ENCODE data around the gene ZSCAN2. TPM values are rescaled to one million over a fixed set of nuclear protein-coding genes. Genes with fewer than 3 reads are reported as not detected.

Gene ZSCAN2
- polyA plus RNA-seq, 2 donors, result 0.71 to 0.81 TPM

DNA sequence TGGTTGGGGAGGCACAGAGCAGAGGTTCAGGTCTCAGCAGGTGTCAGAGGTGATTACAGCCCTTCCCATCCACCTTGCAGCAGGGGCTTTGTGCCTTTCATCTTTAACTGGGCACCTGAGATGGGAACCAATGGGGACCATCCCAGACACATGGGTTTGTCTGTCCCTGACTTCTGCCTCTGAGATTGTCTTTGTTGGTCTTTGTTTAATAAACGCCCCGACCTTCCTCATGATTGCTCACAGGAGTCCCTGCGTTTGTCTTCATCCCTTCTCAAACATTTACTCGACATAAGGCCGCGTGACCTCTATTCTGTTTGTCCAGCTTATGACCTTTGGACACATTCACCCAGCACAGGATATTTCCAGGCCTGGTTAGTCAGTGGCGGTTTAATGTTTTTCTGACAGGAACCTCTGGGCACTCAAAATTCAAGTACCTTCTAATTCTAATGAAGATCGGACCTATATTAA lies 5.9 kb downstream of the ZSCAN2 start:
- peaks cover 0 to 6% of the 10 kb centered on the region in 2 donors for H3K4me1 ChIP-seq (ENCODE audit: control insufficient read depth in 2 of 2, insufficient read depth in 2 of 2, low read length in 1 of 2)

DNA sequence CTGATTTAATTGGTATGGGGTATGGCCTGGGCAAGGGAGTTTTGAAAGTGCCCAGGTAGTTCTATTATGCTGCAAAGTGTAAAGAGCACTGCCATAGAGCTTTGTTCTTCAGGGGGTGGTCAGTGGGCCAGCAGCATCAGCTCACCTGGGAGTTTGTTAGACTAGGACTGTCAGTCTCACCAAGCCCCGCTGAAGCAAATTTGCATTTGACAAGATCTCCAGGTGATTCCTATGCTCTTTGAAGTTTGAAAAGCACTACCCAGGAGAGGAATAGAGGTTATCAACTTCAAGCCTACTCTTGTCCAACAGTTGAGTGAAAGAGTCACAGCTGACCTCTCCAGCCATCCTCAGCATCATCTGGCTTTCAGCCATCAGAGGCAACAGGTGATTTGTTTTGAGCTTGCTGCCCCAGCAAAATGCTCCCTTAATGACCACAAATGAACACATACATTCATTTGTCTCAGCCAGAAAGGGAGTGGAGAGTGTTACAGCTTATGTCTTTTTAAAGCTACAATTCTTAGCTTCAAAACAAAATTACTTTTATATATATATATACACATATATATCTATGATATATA lies 8.0 kb downstream of the ZSCAN2 start:
- WGBS, 2 donors, result 65 to 68% methylated on average over 1 of the region's 1 CpG
- Histone ChIP-seq H3K27ac (ENCODE audit: low read depth in 2 of 2, low read length in 1 of 2) (no peak overlapping the region), H3K27me3 (ENCODE audit: control insufficient read depth in 1 of 2, insufficient read depth in 2 of 2, low read length in 2 of 2) (no peaks in the 10 kb centered on the region), H3K36me3 (ENCODE audit: control insufficient read depth in 2 of 2, insufficient read depth in 2 of 2, low read length in 1 of 2) (peaks cover 2 to 4% of the 10 kb centered on the region in 2 donors), H3K4me1 (ENCODE audit: control insufficient read depth in 2 of 2, insufficient read depth in 2 of 2, low read length in 1 of 2) (peaks cover 0 to 4% of the 10 kb centered on the region in 2 donors), H3K4me3 (ENCODE audit: low read depth in 1 of 2, low read length in 2 of 2) (no peak overlapping the region), H3K9me3 (ENCODE audit: control insufficient read depth in 2 of 2, insufficient read depth in 1 of 2, low read depth in 1 of 2, low read length in 1 of 2) (no peaks in the 10 kb centered on the region)

More for the DNA sequence above, 5.9 kb downstream of the ZSCAN2 start:
- peaks cover 2 to 5% of the 10 kb centered on the region in 2 donors for H3K36me3 ChIP-seq (ENCODE audit: control insufficient read depth in 2 of 2, insufficient read depth in 2 of 2, low read length in 1 of 2)
- no peak overlapping the region for H3K27ac ChIP-seq (ENCODE audit: low read depth in 2 of 2, low read length in 1 of 2)
- H3K9me3 ChIP-seq (ENCODE audit: control insufficient read depth in 2 of 2, insufficient read depth in 1 of 2, low read depth in 1 of 2, low read length in 1 of 2), result no peaks in the 10 kb centered on the region
- 74 to 83% methylated on average over 8 of the region's 8 CpGs for WGBS, 2 donors
- no peak overlapping the region for H3K4me3 ChIP-seq (ENCODE audit: low read depth in 1 of 2, low read length in 2 of 2)
- H3K27me3 ChIP-seq (ENCODE audit: control insufficient read depth in 1 of 2, insufficient read depth in 2 of 2, low read length in 2 of 2), result no peaks in the 10 kb centered on the region

DNA sequence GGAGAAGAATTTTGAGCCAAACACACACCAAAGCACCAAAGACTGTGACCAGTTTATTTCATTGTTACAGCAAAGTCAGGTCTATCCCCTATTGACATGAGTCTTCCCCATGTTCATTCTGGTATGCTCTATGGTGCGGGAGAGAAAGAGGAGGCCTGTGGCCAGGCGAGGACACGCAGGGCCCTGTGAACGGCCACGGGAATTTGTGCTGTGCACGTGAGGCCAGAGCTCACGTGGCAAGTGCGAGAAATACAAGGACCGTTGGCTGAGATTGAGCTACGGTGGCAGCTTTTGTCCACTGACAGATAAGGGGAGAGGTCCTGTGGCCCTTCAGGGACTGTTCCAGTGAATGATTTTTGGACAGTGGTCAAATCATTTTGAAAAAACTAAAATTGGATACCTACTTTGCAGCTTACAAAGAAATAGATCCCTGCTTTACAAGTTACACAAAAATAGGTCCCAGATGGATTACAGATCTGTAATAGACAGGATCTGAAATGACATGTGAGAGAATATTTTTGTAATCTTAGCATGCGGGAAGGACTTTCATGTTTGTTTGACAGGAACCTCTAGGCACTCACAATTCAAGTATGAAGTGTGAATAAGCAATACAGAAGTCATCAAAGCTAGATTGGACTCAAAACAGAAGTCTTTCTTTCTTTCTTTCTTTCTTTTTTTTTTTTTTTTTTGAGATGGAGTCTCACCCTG lies 9.2 kb downstream of the ZSCAN2 start:
- no peaks in the 10 kb centered on the region for H3K36me3 ChIP-seq (ENCODE audit: control insufficient read depth in 2 of 2, insufficient read depth in 2 of 2, low read length in 1 of 2)
- no peaks in the 10 kb centered on the region for H3K9me3 ChIP-seq (ENCODE audit: control insufficient read depth in 2 of 2, insufficient read depth in 1 of 2, low read depth in 1 of 2, low read length in 1 of 2)
- peaks cover 0 to 4% of the 10 kb centered on the region in 2 donors for H3K4me1 ChIP-seq (ENCODE audit: control insufficient read depth in 2 of 2, insufficient read depth in 2 of 2, low read length in 1 of 2)
- H3K27ac ChIP-seq (ENCODE audit: low read depth in 2 of 2, low read length in 1 of 2), result no peak overlapping the region
- no peak overlapping the region for H3K4me3 ChIP-seq (ENCODE audit: low read depth in 1 of 2, low read length in 2 of 2)
- 76 to 91% methylated on average over 11 of the region's 11 CpGs for WGBS, 2 donors
- no peaks in the 10 kb centered on the region for H3K27me3 ChIP-seq (ENCODE audit: control insufficient read depth in 1 of 2, insufficient read depth in 2 of 2, low read length in 2 of 2)

DNA sequence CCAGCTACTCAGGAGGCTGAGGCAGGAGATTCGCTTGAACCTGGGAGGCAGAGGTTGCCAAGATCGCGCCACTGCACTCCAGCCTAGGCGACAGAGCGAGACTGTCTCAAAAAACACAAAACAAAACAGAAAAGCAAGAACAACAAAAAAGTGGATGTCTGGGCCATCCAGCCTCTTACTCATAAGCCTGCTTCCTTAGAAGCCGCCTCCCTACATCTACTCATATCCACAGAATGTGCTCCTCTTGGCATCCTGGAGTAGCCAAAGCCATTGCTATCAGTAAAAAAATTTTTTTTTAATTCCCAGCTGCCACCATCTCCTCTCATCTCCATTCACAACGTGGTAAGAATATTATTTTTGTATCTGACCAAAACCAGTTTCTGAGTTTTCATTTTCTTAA lies 10.8 kb downstream of the ZSCAN2 start:
- no peaks in the 10 kb centered on the region for H3K4me1 ChIP-seq (ENCODE audit: control insufficient read depth in 2 of 2, insufficient read depth in 2 of 2, low read length in 1 of 2)
- H3K9me3 ChIP-seq (ENCODE audit: control insufficient read depth in 2 of 2, insufficient read depth in 1 of 2, low read depth in 1 of 2, low read length in 1 of 2), result no peaks in the 10 kb centered on the region
- H3K4me3 ChIP-seq (ENCODE audit: low read depth in 1 of 2, low read length in 2 of 2), result no peak overlapping the region
- no peaks in the 10 kb centered on the region for H3K27me3 ChIP-seq (ENCODE audit: control insufficient read depth in 1 of 2, insufficient read depth in 2 of 2, low read length in 2 of 2)
- H3K36me3 ChIP-seq (ENCODE audit: control insufficient read depth in 2 of 2, insufficient read depth in 2 of 2, low read length in 1 of 2), result no peaks in the 10 kb centered on the region
- H3K27ac ChIP-seq (ENCODE audit: low read depth in 2 of 2, low read length in 1 of 2), result no peak overlapping the region
- WGBS, 2 donors, result 96% methylated on average over 7 of the region's 7 CpGs

DNA sequence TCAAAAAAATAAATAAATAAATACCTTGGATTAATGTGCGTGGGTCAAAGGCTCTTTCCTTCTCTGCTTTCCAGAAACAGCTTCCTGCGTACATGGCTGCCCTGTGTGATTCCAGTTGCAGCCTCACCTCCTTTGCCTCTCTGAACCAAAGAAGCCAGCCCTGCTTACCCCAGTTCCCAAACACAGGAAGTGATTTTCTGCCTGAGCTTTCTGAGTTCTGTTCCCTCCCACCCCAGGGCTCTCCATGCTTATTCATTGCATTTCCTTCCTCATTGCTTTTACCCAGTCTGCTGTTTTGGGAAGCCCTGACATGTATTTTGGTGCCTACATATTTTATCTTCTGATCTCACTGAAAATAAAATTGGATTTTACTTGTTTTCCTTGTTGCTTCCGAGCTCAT lies 15.4 kb downstream of the ZSCAN2 start:
- Histone ChIP-seq H3K36me3 (ENCODE audit: control insufficient read depth in 2 of 2, insufficient read depth in 2 of 2, low read length in 1 of 2) (peaks cover 3 to 4% of the 10 kb centered on the region in 2 donors), H3K27me3 (ENCODE audit: control insufficient read depth in 1 of 2, insufficient read depth in 2 of 2, low read length in 2 of 2) (no peaks in the 10 kb centered on the region), H3K9me3 (ENCODE audit: control insufficient read depth in 2 of 2, insufficient read depth in 1 of 2, low read depth in 1 of 2, low read length in 1 of 2) (peaks cover 7% of the 10 kb centered on the region in 2 donors), H3K27ac (ENCODE audit: low read depth in 2 of 2, low read length in 1 of 2) (no peak overlapping the region), H3K4me1 (ENCODE audit: control insufficient read depth in 2 of 2, insufficient read depth in 2 of 2, low read length in 1 of 2) (no peaks in the 10 kb centered on the region), H3K4me3 (ENCODE audit: low read depth in 1 of 2, low read length in 2 of 2) (no peak overlapping the region)
- 82 to 84% methylated on average over 3 of the region's 3 CpGs for WGBS, 2 donors

DNA sequence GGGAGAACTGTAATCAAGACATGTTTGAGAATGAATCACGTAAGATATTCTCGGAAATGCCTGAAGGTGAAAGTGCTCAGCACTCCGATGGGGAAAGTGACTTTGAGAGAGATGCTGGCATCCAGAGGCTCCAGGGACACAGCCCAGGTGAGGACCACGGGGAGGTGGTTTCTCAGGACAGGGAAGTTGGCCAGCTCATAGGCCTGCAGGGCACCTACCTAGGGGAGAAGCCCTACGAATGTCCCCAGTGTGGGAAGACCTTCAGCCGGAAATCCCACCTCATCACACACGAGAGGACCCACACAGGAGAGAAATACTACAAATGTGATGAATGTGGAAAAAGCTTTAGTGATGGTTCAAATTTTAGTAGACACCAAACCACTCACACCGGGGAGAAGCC lies 19.8 kb downstream of the ZSCAN2 start:
- WGBS, 2 donors, result 98% methylated on average over 8 of the region's 8 CpGs
- no peak overlapping the region for H3K4me3 ChIP-seq (ENCODE audit: low read depth in 1 of 2, low read length in 2 of 2)
- H3K36me3 ChIP-seq (ENCODE audit: control insufficient read depth in 2 of 2, insufficient read depth in 2 of 2, low read length in 1 of 2), result peaks cover 3 to 12% of the 10 kb centered on the region in 2 donors
- no peaks in the 10 kb centered on the region for H3K27me3 ChIP-seq (ENCODE audit: control insufficient read depth in 1 of 2, insufficient read depth in 2 of 2, low read length in 2 of 2)
- H3K9me3 ChIP-seq (ENCODE audit: control insufficient read depth in 2 of 2, insufficient read depth in 1 of 2, low read depth in 1 of 2, low read length in 1 of 2), result peaks cover 12 to 21% of the 10 kb centered on the region in 2 donors
- no peak overlapping the region for H3K27ac ChIP-seq (ENCODE audit: low read depth in 2 of 2, low read length in 1 of 2)
- H3K4me1 ChIP-seq (ENCODE audit: control insufficient read depth in 2 of 2, insufficient read depth in 2 of 2, low read length in 1 of 2), result no peaks in the 10 kb centered on the region

DNA sequence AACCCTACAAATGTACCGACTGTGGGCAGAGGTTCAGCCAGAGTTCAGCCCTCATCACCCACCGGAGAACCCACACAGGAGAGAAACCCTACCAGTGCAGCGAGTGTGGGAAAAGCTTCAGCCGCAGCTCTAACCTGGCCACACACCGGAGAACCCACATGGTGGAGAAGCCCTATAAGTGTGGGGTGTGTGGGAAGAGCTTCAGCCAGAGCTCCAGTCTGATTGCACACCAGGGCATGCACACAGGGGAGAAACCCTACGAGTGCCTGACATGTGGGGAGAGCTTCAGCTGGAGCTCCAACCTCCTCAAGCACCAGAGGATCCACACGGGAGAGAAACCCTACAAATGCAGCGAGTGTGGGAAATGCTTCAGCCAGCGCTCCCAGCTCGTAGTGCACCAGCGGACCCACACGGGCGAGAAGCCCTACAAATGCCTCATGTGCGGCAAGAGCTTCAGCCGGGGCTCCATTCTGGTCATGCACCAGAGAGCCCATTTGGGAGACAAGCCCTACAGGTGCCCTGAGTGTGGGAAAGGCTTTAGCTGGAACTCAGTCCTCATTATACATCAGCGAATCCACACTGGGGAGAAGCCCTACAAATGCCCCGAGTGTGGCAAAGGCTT lies 20.7 kb downstream of the ZSCAN2 start:
- no peaks in the 10 kb centered on the region for H3K27me3 ChIP-seq (ENCODE audit: control insufficient read depth in 1 of 2, insufficient read depth in 2 of 2, low read length in 2 of 2)
- H3K36me3 ChIP-seq (ENCODE audit: control insufficient read depth in 2 of 2, insufficient read depth in 2 of 2, low read length in 1 of 2), result peaks cover 3 to 12% of the 10 kb centered on the region in 2 donors
- WGBS, 2 donors, result 96 to 99% methylated on average over 17 of the region's 17 CpGs
- no peak overlapping the region for H3K27ac ChIP-seq (ENCODE audit: low read depth in 2 of 2, low read length in 1 of 2)
- H3K9me3 ChIP-seq (ENCODE audit: control insufficient read depth in 2 of 2, insufficient read depth in 1 of 2, low read depth in 1 of 2, low read length in 1 of 2), result peaks cover 12 to 21% of the 10 kb centered on the region in 2 donors
- H3K4me3 ChIP-seq (ENCODE audit: low read depth in 1 of 2, low read length in 2 of 2), result no peak overlapping the region
- no peaks in the 10 kb centered on the region for H3K4me1 ChIP-seq (ENCODE audit: control insufficient read depth in 2 of 2, insufficient read depth in 2 of 2, low read length in 1 of 2)

DNA sequence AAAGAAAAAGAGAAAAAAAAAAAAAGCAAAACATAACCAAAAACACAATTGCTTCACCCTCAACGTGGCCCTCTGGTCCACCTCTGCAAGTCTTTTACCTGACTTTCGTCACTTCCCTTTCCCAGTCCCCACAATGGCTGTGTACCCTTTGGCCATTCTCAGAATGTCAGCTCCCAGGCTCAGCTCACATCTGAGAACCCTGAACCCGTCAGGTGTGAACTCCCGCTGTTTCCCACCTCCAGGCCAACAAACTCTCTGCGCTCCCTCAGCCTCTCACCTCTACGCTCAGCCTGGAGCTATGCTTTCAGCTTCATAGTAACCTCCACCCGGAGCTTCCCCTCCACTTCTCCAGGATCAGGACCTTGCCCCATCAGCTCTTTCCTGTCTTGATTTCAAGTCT lies 23.6 kb downstream of the ZSCAN2 start:
- WGBS, 2 donors, result 88 to 90% methylated on average over 7 of the region's 7 CpGs
- no peak overlapping the region for H3K4me3 ChIP-seq (ENCODE audit: low read depth in 1 of 2, low read length in 2 of 2)
- H3K27ac ChIP-seq (ENCODE audit: low read depth in 2 of 2, low read length in 1 of 2), result no peak overlapping the region
- H3K27me3 ChIP-seq (ENCODE audit: control insufficient read depth in 1 of 2, insufficient read depth in 2 of 2, low read length in 2 of 2), result no peaks in the 10 kb centered on the region
- no peaks in the 10 kb centered on the region for H3K4me1 ChIP-seq (ENCODE audit: control insufficient read depth in 2 of 2, insufficient read depth in 2 of 2, low read length in 1 of 2)
- H3K36me3 ChIP-seq (ENCODE audit: control insufficient read depth in 2 of 2, insufficient read depth in 2 of 2, low read length in 1 of 2), result peaks cover 3 to 12% of the 10 kb centered on the region in 2 donors
- H3K9me3 ChIP-seq (ENCODE audit: control insufficient read depth in 2 of 2, insufficient read depth in 1 of 2, low read depth in 1 of 2, low read length in 1 of 2), result peaks cover 12 to 21% of the 10 kb centered on the region in 2 donors

DNA sequence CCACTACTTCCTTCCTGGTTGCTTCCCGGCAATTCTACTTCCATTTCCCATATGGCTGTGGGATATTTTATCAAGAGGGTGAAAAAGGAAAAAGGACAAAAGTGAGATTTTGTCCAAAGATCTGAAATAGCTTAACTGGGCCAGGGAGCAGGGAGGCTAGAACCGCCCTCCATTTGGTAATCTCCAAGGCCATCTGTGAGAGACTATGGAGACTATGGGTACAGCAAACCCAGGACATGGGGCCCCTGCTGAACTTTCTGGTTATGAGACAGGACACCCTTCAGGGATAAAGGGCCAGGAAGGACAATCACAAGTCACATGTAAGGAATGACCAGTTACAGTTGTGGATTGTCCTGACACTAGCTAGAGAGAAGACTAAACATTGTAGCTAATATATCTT lies 24.3 kb downstream of the ZSCAN2 start:
- WGBS, 2 donors, result 87 to 90% methylated on average over 2 of the region's 2 CpGs
- Histone ChIP-seq H3K4me1 (ENCODE audit: control insufficient read depth in 2 of 2, insufficient read depth in 2 of 2, low read length in 1 of 2) (no peaks in the 10 kb centered on the region), H3K9me3 (ENCODE audit: control insufficient read depth in 2 of 2, insufficient read depth in 1 of 2, low read depth in 1 of 2, low read length in 1 of 2) (peaks cover 12 to 21% of the 10 kb centered on the region in 2 donors), H3K27me3 (ENCODE audit: control insufficient read depth in 1 of 2, insufficient read depth in 2 of 2, low read length in 2 of 2) (no peaks in the 10 kb centered on the region), H3K4me3 (ENCODE audit: low read depth in 1 of 2, low read length in 2 of 2) (no peak overlapping the region), H3K27ac (ENCODE audit: low read depth in 2 of 2, low read length in 1 of 2) (no peak overlapping the region), H3K36me3 (ENCODE audit: control insufficient read depth in 2 of 2, insufficient read depth in 2 of 2, low read length in 1 of 2) (peaks cover 3 to 12% of the 10 kb centered on the region in 2 donors)
